NAMALWA (cell line): ENCODE results near the gene GLG1.
"Not testable (repeated sequence)": the region's sequence is repeated elsewhere in the genome, so short reads cannot be mapped to it uniquely, and the experiment has no call there.

Source experiments
- DNase-seq: peaks from one replicate; pipeline ENCODE4 v3.0.0-alpha.2; 2015; ENCODE audit warnings: low spot score

The GLG1 gene

DNA sequence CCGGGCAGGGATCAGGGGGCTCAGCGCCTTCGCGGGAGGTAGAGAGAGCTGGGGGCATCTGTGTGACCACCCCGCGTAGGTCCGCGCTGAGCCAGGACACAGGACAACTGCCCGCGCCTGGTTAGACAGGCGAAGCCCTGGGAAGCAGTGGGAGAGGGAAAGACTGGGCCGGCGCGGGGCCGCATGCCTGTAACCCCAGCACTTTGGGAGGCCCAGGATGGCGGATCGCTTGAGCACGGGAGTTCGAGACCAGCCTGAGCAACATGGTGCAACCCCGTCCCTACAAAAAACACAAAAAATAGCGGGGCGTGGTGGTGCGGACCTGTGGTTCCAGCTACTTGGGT is 199.6 kb downstream of the GLG1 start:
- not testable (repeated sequence) for DNase-seq

DNA sequence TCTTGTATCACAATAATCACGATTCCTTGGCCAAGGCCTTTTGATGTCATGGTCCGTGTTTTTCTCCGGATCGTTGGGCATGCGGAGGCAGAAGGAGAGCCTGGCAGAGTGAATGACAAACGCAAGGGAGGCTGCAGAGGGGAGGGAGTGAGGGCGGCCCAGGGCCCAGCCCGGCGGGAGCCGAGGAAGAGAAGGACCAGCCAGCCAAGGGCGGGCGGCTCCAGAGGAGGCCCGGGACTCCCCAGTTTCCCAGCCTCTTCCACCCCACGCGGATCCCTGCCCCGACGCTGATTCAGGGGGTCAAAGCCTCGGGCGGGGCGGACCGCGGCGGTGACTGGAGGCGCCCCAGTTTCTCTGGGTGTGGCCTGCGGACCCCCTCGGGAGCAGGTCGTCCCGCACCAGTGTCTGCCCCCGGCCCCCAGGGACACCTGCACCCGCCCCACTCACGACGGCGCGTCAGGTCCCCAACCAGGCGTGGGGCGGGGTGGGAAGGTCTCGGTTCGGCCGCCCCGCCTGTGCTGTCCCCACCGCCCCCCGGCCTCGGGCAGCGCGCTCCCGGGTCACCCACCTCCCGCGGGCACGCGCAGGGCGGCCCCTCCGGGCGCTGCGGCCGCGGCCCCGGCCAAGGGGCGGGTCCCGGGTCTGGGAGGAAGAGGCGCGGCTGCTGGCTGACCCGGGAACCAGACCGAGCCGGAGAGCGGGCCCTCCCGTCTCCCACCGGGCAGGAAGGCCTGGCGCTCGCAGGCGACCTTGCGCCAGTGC is 200.1 kb downstream of the GLG1 start:
- not testable (repeated sequence) for DNase-seq

GRCh38 chr16:74404148-74404933 is 202.6 kb downstream of the GLG1 start:
- DNase-seq = not testable (repeated sequence)

GRCh38 chr16:74400238-74400637 is 206.7 kb downstream of the GLG1 start:
- not testable (repeated sequence) for DNase-seq

- DNase-seq = not testable (repeated sequence)
These were observed 208.6 kb downstream of the GLG1 start for GRCh38 chr16:74398212-74398895.
